NCI-H345 treated with DMSO at 0.1 percent for 48 hours (cell line): ENCODE measurements around the gene RASGRF1.

Experiments
- DNase-seq: peaks from one replicate; lab custom pipeline; 2025; ENCODE audit not compliant: unreplicated experiment; lab: John Stamatoyannopoulos, UW

RASGRF1 gene

GRCh38 chr15:78916088-78916487, 174.5 kb downstream of the RASGRF1 start:
- DNase-seq, result no peak

DNA sequence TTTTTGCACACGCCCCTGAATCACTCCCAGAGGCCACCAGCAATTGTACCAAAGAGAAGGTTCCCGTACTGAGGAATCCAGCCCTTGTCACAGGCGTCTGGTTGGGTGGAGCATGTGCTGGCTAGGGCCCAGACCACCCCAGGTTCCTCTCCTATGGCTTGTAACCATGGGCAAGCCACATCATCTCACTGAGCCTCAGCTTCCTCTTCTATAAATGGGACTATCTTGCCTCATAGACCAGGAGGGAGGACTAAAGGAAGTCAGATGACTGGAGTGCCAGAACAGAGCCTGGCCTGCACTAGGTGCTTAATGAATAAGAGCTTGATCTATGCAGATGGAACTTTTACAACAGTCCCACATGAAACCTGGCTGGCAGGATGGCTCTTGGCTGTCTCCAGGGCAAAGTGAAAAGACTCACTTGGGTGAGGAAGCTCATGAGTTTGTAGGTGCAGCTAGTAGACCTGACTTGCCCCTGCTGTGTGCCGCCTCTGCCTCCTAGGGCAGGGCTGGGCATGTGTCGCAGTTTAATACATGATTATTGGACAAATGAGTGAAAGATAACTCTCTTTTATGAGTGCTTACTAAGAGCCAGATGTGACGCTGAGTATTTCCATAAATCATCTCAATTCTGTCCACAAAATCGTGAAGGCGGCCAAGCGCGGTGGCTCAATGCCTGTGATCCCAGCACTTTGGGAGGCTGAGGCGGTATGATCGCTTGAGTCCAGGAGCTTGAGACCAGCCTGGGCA, 175.1 kb downstream of the RASGRF1 start:
- DNase-seq, result no peak

GRCh38 chr15:78914027-78914764, 176.4 kb downstream of the RASGRF1 start:
- no peak for DNase-seq

GRCh38 chr15:78913012-78913411, 177.6 kb downstream of the RASGRF1 start:
- DNase-seq, result no peak

GRCh38 chr15:78912316-78912715, 178.3 kb downstream of the RASGRF1 start:
- DNase-seq, result no peak

- DNase-seq, result no peak
Measured at GRCh38 chr15:78910271-78910670, 180.3 kb downstream of the RASGRF1 start.
